SK-N-SH (cell line): ENCODE data around the gene RIPK4. TPM values are rescaled to one million over a fixed set of nuclear protein-coding genes. Genes with fewer than 3 reads are reported as not detected.

Experiments
- CTCF ChIA-PET: fragments of 300-600, 350-600 bp; formaldehyde crosslinking; extraction: SDS; loops from one replicate; lab custom pipeline; 2021; lab: Yijun Ruan, JAX
- POLR2A ChIA-PET: fragments of 350-600 bp; sonication (Branson Sonifier 250); formaldehyde crosslinking; extraction: SDS; loops from one replicate; lab custom pipeline; 2020; ENCODE audit warnings: antibody characterized with exemption, inconsistent platforms; lab: Yijun Ruan, JAX
- DNase-seq: peaks from one replicate; pipeline ENCODE4 v3.0.0; 2012
- H2AFZ ChIP-seq: fragments of 200-600 bp; sonication (generic); 2 replicates; pipeline ENCODE4 v1.8.1; 2016; ENCODE audit warnings: antibody characterized with exemption, mild to moderate bottlenecking, low read depth
- H3F3A ChIP-seq: fragments of 200-600 bp; sonication (generic); replicated peaks from 2 replicates; pipeline ENCODE3; 2016; ENCODE audit warnings: antibody characterized with exemption, mild to moderate bottlenecking; ENCODE audit not compliant: insufficient read depth
- H3K27ac ChIP-seq, 2 experiments: fragments of 200-500 bp in 1 of 2; fragments of 200-600 bp in 1 of 2; sonication (Bioruptor generic) in 1 of 2; sonication (generic), shearing (Covaris generic) in 1 of 2; 2 replicates each; pipeline versions ENCODE4 v1.5.1 to v1.6.1; 2014 to 2016; ENCODE audit warnings: low read depth in 2 of 2, inconsistent platforms in 1 of 2, low read length in 1 of 2, mild to moderate bottlenecking in 1 of 2, mixed read lengths in 1 of 2
- H3K27me3 ChIP-seq: fragments of 200-600 bp; sonication (generic), shearing (Covaris generic); 2 replicates; pipeline ENCODE4 v1.6.1; 2016; ENCODE audit warnings: mixed run types; ENCODE audit not compliant: insufficient read depth
- H3K36me3 ChIP-seq, 2 experiments: fragments of 200-500 bp in 1 of 2; fragments of 200-600 bp in 1 of 2; sonication (Bioruptor generic) in 1 of 2; sonication (generic) in 1 of 2; replicated peaks in 1 of 2; 2 replicates each; pipeline versions ENCODE3 to v1.5.1; 2014 to 2016; ENCODE audit warnings: low read length in 1 of 2, mild to moderate bottlenecking in 1 of 2; ENCODE audit not compliant: insufficient read depth in 2 of 2, control insufficient read depth in 1 of 2
- H3K4me1 ChIP-seq, 2 experiments: fragments of 200-500 bp in 1 of 2; fragments of 200-600 bp in 1 of 2; sonication (Bioruptor generic) in 1 of 2; sonication (generic), shearing (Covaris generic) in 1 of 2; 2 replicates each; pipeline versions ENCODE4 v1.5.1 to v1.6.1; 2014 to 2016; ENCODE audit warnings: low read depth in 1 of 2, low read length in 1 of 2, mixed run types in 1 of 2; ENCODE audit not compliant: insufficient read depth in 2 of 2, control insufficient read depth in 1 of 2
- H3K4me2 ChIP-seq: fragments of 200-600 bp; sonication (generic), shearing (Covaris generic); 2 replicates; pipeline ENCODE4 v1.6.1; 2017; ENCODE audit warnings: mixed run types
- H3K4me3 ChIP-seq, 2 experiments: fragments of 200-500 bp in 1 of 2; fragments of 200-600 bp in 1 of 2; sonication (Bioruptor generic) in 1 of 2; sonication (generic), shearing (Covaris generic) in 1 of 2; 2 replicates each; pipeline versions ENCODE4 v1.5.1 to v1.8.1; 2014 to 2016; ENCODE audit warnings: low read depth in 2 of 2, inconsistent platforms in 1 of 2, low read length in 1 of 2, mild to moderate bottlenecking in 1 of 2, mixed read lengths in 1 of 2, moderate library complexity in 1 of 2
- H3K79me2 ChIP-seq: fragments of 200-600 bp; sonication (generic); 2 replicates; pipeline ENCODE4 v1.8.1; 2017; ENCODE audit warnings: mild to moderate bottlenecking; ENCODE audit not compliant: insufficient read depth
- H3K9ac ChIP-seq: fragments of 200-600 bp; sonication (generic); 2 replicates; pipeline ENCODE4 v1.6.1; 2017; ENCODE audit warnings: mixed run types
- H3K9me2 ChIP-seq: fragments of 200-600 bp; sonication (generic); 2 replicates; pipeline ENCODE4 v1.6.1; 2017; ENCODE audit warnings: mixed run types
- H3K9me3 ChIP-seq: fragments of 200-600 bp; sonication (generic); 2 replicates; pipeline ENCODE4 v1.6.1; 2017; ENCODE audit warnings: mixed run types, mild to moderate bottlenecking, moderate library complexity
- H4K20me1 ChIP-seq: fragments of 200-600 bp; sonication (generic); 2 replicates; pipeline ENCODE4 v1.6.1; 2017; ENCODE audit warnings: mild to moderate bottlenecking, mixed run types; ENCODE audit not compliant: insufficient read depth
- CHD2 ChIP-seq: fragments of 150-350 bp; IDR thresholded peaks from 2 replicates; pipeline ENCODE4 v1.6.1; 2018; ENCODE audit warnings: low read length; ENCODE audit not compliant: partially characterized antibody
- CTCF ChIP-seq: fragments of 200-600 bp; sonication (generic); IDR thresholded peaks from 2 replicates; pipeline ENCODE4 v1.6.1; 2017; ENCODE audit warnings: antibody characterized with exemption, mild to moderate bottlenecking, moderate library complexity
- ELF1 ChIP-seq: IDR thresholded peaks from 2 replicates; pipeline ENCODE4 v1.4.0; 2012
- EZH2phosphoT487 ChIP-seq: fragments of 200-600 bp; sonication (generic); IDR thresholded peaks from 2 replicates; pipeline ENCODE4 v1.6.1; 2017; ENCODE audit warnings: low read depth, mixed run types, mild to moderate bottlenecking, antibody characterized with exemption, moderate library complexity, borderline replicate concordance
- FOSL2 ChIP-seq: IDR thresholded peaks from 2 replicates; pipeline ENCODE4 v1.4.0; 2012; ENCODE audit warnings: low read depth, mild to moderate bottlenecking, moderate library complexity, borderline replicate concordance
- GABPA ChIP-seq: IDR thresholded peaks from 2 replicates; pipeline ENCODE4 v1.4.0; 2012; ENCODE audit warnings: low read depth, mild to moderate bottlenecking
- GATA2 ChIP-seq: sonication (generic); formaldehyde crosslinking; IDR thresholded peaks from 2 replicates; pipeline ENCODE4 v1.5.0; 2020; ENCODE audit warnings: mild to moderate bottlenecking, missing genetic modification reagents
- JUND ChIP-seq: IDR thresholded peaks from 2 replicates; pipeline ENCODE4 v1.4.0; 2012
- MXI1 ChIP-seq: IDR thresholded peaks from 2 replicates; pipeline ENCODE4 v1.6.1; 2012; ENCODE audit warnings: mild to moderate bottlenecking, low read depth, low read length, improper control_type of control experiment
- POLR2AphosphoS5 ChIP-seq: IDR thresholded peaks from 2 replicates; pipeline ENCODE4 v1.6.1; 2012; ENCODE audit warnings: low read depth, low read length
- RAD21 ChIP-seq: IDR thresholded peaks from 2 replicates; pipeline ENCODE4 v1.6.1; 2012; ENCODE audit warnings: mild to moderate bottlenecking, low read length
- REST ChIP-seq: IDR thresholded peaks from 2 replicates; pipeline ENCODE4 v1.6.1; 2012; ENCODE audit warnings: mild to moderate bottlenecking, low read depth, low read length, moderate library complexity
- RFX5 ChIP-seq: IDR thresholded peaks from 2 replicates; pipeline ENCODE4 v1.6.1; 2012; ENCODE audit warnings: mild to moderate bottlenecking, improper control_type of control experiment, low read length
- SIN3A ChIP-seq: IDR thresholded peaks from 2 replicates; pipeline ENCODE4 v1.6.1; 2012; ENCODE audit warnings: low read depth, mild to moderate bottlenecking, low read length, moderate library complexity, borderline replicate concordance
- TAF1 ChIP-seq: IDR thresholded peaks from 2 replicates; pipeline ENCODE4 v1.6.1; 2012; ENCODE audit warnings: low read depth, mild to moderate bottlenecking, low read length, moderate library complexity, borderline replicate concordance
- TCF12 ChIP-seq: IDR thresholded peaks from 2 replicates; pipeline ENCODE4 v1.4.0; 2012
- TEAD4 ChIP-seq: IDR thresholded peaks from 2 replicates; pipeline ENCODE4 v1.4.0; 2012; ENCODE audit warnings: mild to moderate bottlenecking, borderline replicate concordance; ENCODE audit not compliant: insufficient read depth
- USF1 ChIP-seq: IDR thresholded peaks from 2 replicates; pipeline ENCODE4 v1.4.0; 2012; ENCODE audit warnings: low read depth, borderline replicate concordance
- ZBTB33 ChIP-seq: IDR thresholded peaks from 2 replicates; pipeline ENCODE4 v1.4.0; 2012; ENCODE audit warnings: low read depth, borderline replicate concordance
- WGBS: methylation state at CpG from one replicate; pipeline ENCODE4 v1.1.6; 2017; ENCODE audit warnings: low lambda C conversion rate; 5-methylcytosine and 5-hydroxymethylcytosine counted together
- polyA plus RNA-seq, 3 experiments: library from polyadenylated mRNA; depleted of rRNA; stranded (reverse); fragments of >200 nt; gene quantifications; 2 replicates each; pipeline ENCODE4 v1.2.3, GENCODE V29; 2012

RIPK4 gene
- polyA plus RNA-seq, 1 of the 3 experiments (the other 2 are of a cell fraction): 11.0 TPM

GRCh38 chr21:41775149-41775472 is 8.3 kb upstream of the RIPK4 start:
- POLR2A ChIA-PET: no interaction called here
- Histone ChIP-seq H3K4me1 (0 out of 4 replicates have a peak, but pooled peaks cover 0 to 3% of the 10 kb centered on the region in 2 experiments), H3K9me2 (no peaks in the 10 kb centered on the region), H2AFZ (no peak overlapping the region), H3K9ac (no peak overlapping the region), H4K20me1 (no peaks in the 10 kb centered on the region), H3K4me2 (no peak overlapping the region), H3F3A (peaks cover 3% of the 10 kb centered on the region), H3K27me3 (no peaks in the 10 kb centered on the region), H3K9me3 (no peaks in the 10 kb centered on the region), H3K79me2 (no peaks in the 10 kb centered on the region), H3K4me3 (no peak overlapping the region), H3K36me3 (no peaks in the 10 kb centered on the region), H3K27ac (no peak overlapping the region)
- WGBS: 47% methylated on average over 2 of the region's 3 CpGs
- TF ChIP-seq JUND: no peak
- no peak for TF ChIP-seq FOSL2
- TF ChIP-seq EZH2phosphoT487: no peak
- no peak for TF ChIP-seq RFX5
- TF ChIP-seq TCF12: no peak
- TF ChIP-seq USF1: no peak
- no peak for TF ChIP-seq RAD21
- no peak for DNase-seq
- CTCF ChIA-PET: interaction anchor here (0.6 to 4.4 kb wide), 3 partner anchors 16 to 164 kb away, joined by 3 to 75 read pairs (median 3); no protein-coding TSS in a partner anchor

- Histone ChIP-seq H3K9me3 (no peaks in the 10 kb centered on the region), H3K27ac (no peak overlapping the region), H3K27me3 (no peaks in the 10 kb centered on the region), H3K79me2 (no peaks in the 10 kb centered on the region), H3K4me1 (0 out of 4 replicates have a peak, but pooled peaks cover 0 to 3% of the 10 kb centered on the region in 2 experiments), H3K36me3 (no peaks in the 10 kb centered on the region), H4K20me1 (no peaks in the 10 kb centered on the region), H3K4me2 (no peak overlapping the region), H3F3A (peaks cover under 1% of the 10 kb centered on the region), H3K9ac (no peak overlapping the region), H2AFZ (no peak overlapping the region), H3K4me3 (no peak overlapping the region), H3K9me2 (no peaks in the 10 kb centered on the region)
- ChIA-PET CTCF (interaction anchor here (0.6 to 4.4 kb wide), 3 partner anchors 15 to 164 kb away, joined by 3 to 75 read pairs (median 3); no protein-coding TSS in a partner anchor), POLR2A (no interaction called here)
- TF ChIP-seq RAD21 (no peak), POLR2AphosphoS5 (no peak), TEAD4 (no peak), MXI1 (no peak), ZBTB33 (no peak), TAF1 (no peak), ELF1 (no peak), REST (no peak), GATA2 (CRISPR knock-in tag) (no peak), GABPA (no peak), CHD2 (no peak), CTCF (no peak), EZH2phosphoT487 (no peak), SIN3A (no peak), FOSL2 (no peak)
- WGBS: 54% methylated on average over 10 of the region's 10 CpGs
- no peak for DNase-seq
Measured at GRCh38 chr21:41774467-41775148, 7.8 kb upstream of the RIPK4 start.
